Islet precursor cell (in vitro differentiated cells): ENCODE measurements around the gene PMVK.

Experiments
- DNase-seq: peaks from one replicate; pipeline ENCODE4 v3.0.0-alpha.2; 2018

PMVK gene

GRCh38 chr1:154945962-154946850, 9.7 kb upstream of the PMVK start:
- no peak for DNase-seq

- DNase-seq: no peak
Measured at GRCh38 chr1:154945160-154945961, 8.8 kb upstream of the PMVK start.

- DNase-seq: no peak
Measured at GRCh38 chr1:154944401-154945159, 8.1 kb upstream of the PMVK start.

GRCh38 chr1:154943649-154944400, 7.3 kb upstream of the PMVK start:
- DNase-seq: no peak

GRCh38 chr1:154941333-154942013, 5.0 kb upstream of the PMVK start:
- DNase-seq: peak; percentile 77

- DNase-seq: no peak
Measured at GRCh38 chr1:154940651-154941194, 4.2 kb upstream of the PMVK start.

GRCh38 chr1:154940213-154940560, 3.7 kb upstream of the PMVK start:
- DNase-seq: peak; percentile 70

GRCh38 chr1:154938604-154939399, 2.3 kb upstream of the PMVK start:
- no peak for DNase-seq

- DNase-seq: no peak
Measured at GRCh38 chr1:154937988-154938386, 1.5 kb upstream of the PMVK start.

GRCh38 chr1:154937085-154937987, 817 bp upstream of the PMVK start:
- DNase-seq: peak; percentile 89

GRCh38 chr1:154935749-154936554, 567 bp downstream of the PMVK start:
- no peak for DNase-seq

GRCh38 chr1:154934358-154934948, 2.1 kb downstream of the PMVK start:
- DNase-seq: no peak

- no peak for DNase-seq
Measured at GRCh38 chr1:154931940-154932487, 4.5 kb downstream of the PMVK start.

- no peak for DNase-seq
Measured at GRCh38 chr1:154926201-154926600, 10.3 kb downstream of the PMVK start.

GRCh38 chr1:154925335-154926170, 11.0 kb downstream of the PMVK start:
- DNase-seq: no peak

- DNase-seq: no peak
Measured at GRCh38 chr1:154923695-154924094, 12.8 kb downstream of the PMVK start.

- DNase-seq: no peak
Measured at GRCh38 chr1:154913273-154913672, 23.2 kb downstream of the PMVK start.
